Endothelial cell of umbilical vein (primary cell): ENCODE measurements around the gene ATP5ME.

Experiments used
- CTCF ChIP-seq, 2 donors: IDR thresholded peaks; 1 replicate in 1 of 2; 2 replicates in 1 of 2; pipeline ENCODE4 v1.5.1; 2011; ENCODE audit warnings: low read length in 2 of 2, mild to moderate bottlenecking in 2 of 2, moderate library complexity in 2 of 2, control low read depth in 1 of 2, inconsistent platforms in 1 of 2, low read depth in 1 of 2; ENCODE audit not compliant: insufficient read depth in 1 of 2; ENCODE audit errors: extremely low read depth in 1 of 2
- POLR2A ChIP-seq: IDR thresholded peaks from 2 replicates; pipeline ENCODE4 v1.6.1; 2012; ENCODE audit warnings: low read depth, mild to moderate bottlenecking, control low read depth, low read length
- POLR2AphosphoS5 ChIP-seq: IDR thresholded peaks from 2 replicates; pipeline ENCODE4 v1.6.1; 2012; ENCODE audit warnings: low read depth, mild to moderate bottlenecking, control low read depth, low read length, moderate library complexity; ENCODE audit not compliant: insufficient read depth

- TF ChIP-seq POLR2A: no peak
- TF ChIP-seq CTCF (IDR thresholded peaks at IDR 0.05; ENCODE audit: extremely low read depth in 1 of 2, insufficient read depth in 1 of 2, low read depth in 1 of 2, low read length in 2 of 2): no peak
- no peak for TF ChIP-seq POLR2AphosphoS5
These were observed 7.1 kb downstream of the ATP5ME start for GRCh38 chr4:666822-667544.
